Osteoblast (primary cell): ENCODE data around the gene WNK2. TPM values are rescaled to one million over a fixed set of nuclear protein-coding genes. Genes with fewer than 3 reads are reported as not detected.

Experiments used
- DNase-seq: peaks from one replicate; pipeline ENCODE4 v3.0.0; 2011; ENCODE audit warnings: low spot score, mixed read lengths; ENCODE audit not compliant: insufficient read length; ENCODE audit errors: missing footprints
- H2AFZ ChIP-seq: 2 replicates; pipeline ENCODE4 v1.6.0; 2011; ENCODE audit warnings: mild to moderate bottlenecking, low read length
- H3K27ac ChIP-seq: 2 replicates; pipeline ENCODE4 v1.5.1; 2011; ENCODE audit warnings: mild to moderate bottlenecking, low read depth, low read length, moderate library complexity
- H3K27me3 ChIP-seq: 2 replicates; pipeline ENCODE4 v1.6.0; 2012; ENCODE audit warnings: mild to moderate bottlenecking, control low read depth, inconsistent platforms, low read length, moderate library complexity; ENCODE audit not compliant: insufficient read depth
- H3K36me3 ChIP-seq: 2 replicates; pipeline ENCODE4 v1.5.1; 2011; ENCODE audit warnings: mild to moderate bottlenecking, low read length, control low read depth, moderate library complexity; ENCODE audit not compliant: insufficient read depth
- H3K4me1 ChIP-seq: 2 replicates; pipeline ENCODE4 v1.5.1; 2011; ENCODE audit warnings: mild to moderate bottlenecking, low read length, control low read depth, moderate library complexity; ENCODE audit not compliant: insufficient read depth
- H3K4me2 ChIP-seq: 2 replicates; pipeline ENCODE4 v1.6.0; 2011; ENCODE audit warnings: mild to moderate bottlenecking, low read length; ENCODE audit not compliant: insufficient read depth
- H3K4me3 ChIP-seq: fragments of 200-600 bp; sonication (generic); 3 replicates; pipeline ENCODE4 v1.5.1; 2012; ENCODE audit warnings: mild to moderate bottlenecking, low read length, inconsistent platforms; ENCODE audit not compliant: insufficient read depth
- H3K79me2 ChIP-seq: 2 replicates; pipeline ENCODE4 v1.6.0; 2012; ENCODE audit warnings: mild to moderate bottlenecking, low read length, control low read depth, inconsistent platforms; ENCODE audit not compliant: insufficient read depth
- H3K9me3 ChIP-seq: 2 replicates; pipeline ENCODE4 v1.5.1; 2011; ENCODE audit warnings: low read depth, low read length, control low read depth
- H4K20me1 ChIP-seq: 2 replicates; pipeline ENCODE4 v1.6.0; 2012; ENCODE audit warnings: mild to moderate bottlenecking, low read length, control low read depth; ENCODE audit not compliant: insufficient read depth
- total RNA-seq: library from RNA; depleted of rRNA; stranded (reverse); fragments of >200 nt; gene quantifications from 2 replicates; pipeline ENCODE4 v1.2.3, GENCODE V29; 2012
- TF ChIP-seq, protein P1 (sequence below): IDR thresholded peaks from 2 replicates; pipeline ENCODE4 v1.5.1; 2011; ENCODE audit warnings: mild to moderate bottlenecking, low read depth, low read length, moderate library complexity; ENCODE audit errors: extremely low read depth

Gene WNK2
- total RNA-seq, 1 donor: not detected

DNA sequence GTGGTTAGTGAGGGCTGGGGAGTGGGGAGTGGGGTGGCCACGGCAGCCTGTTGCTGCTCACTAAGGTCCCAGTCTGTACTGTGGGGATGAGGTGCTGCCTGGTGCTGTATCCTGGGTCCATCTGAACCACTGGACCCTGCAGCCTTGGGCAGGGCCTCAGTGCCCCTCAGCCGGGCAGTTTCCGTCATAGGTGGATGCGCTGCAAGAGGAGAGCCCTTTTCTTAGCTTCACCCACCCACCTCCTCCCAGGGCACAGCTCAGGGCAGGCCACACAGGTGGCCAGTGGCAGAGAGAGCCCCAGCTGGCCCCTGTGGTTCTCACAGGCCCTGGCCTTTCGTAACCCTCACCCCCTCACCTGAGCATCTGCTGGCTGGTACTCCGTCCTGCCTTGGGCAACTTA is 46.2 kb downstream of the WNK2 start:
- no peaks in the 10 kb centered on the region for H3K36me3 ChIP-seq
- H2AFZ ChIP-seq: no peak overlapping the region
- no peak overlapping the region for H3K4me2 ChIP-seq
- H3K27ac ChIP-seq: no peak overlapping the region
- H3K27me3 ChIP-seq: no peaks in the 10 kb centered on the region
- TF ChIP-seq, protein P1, sequence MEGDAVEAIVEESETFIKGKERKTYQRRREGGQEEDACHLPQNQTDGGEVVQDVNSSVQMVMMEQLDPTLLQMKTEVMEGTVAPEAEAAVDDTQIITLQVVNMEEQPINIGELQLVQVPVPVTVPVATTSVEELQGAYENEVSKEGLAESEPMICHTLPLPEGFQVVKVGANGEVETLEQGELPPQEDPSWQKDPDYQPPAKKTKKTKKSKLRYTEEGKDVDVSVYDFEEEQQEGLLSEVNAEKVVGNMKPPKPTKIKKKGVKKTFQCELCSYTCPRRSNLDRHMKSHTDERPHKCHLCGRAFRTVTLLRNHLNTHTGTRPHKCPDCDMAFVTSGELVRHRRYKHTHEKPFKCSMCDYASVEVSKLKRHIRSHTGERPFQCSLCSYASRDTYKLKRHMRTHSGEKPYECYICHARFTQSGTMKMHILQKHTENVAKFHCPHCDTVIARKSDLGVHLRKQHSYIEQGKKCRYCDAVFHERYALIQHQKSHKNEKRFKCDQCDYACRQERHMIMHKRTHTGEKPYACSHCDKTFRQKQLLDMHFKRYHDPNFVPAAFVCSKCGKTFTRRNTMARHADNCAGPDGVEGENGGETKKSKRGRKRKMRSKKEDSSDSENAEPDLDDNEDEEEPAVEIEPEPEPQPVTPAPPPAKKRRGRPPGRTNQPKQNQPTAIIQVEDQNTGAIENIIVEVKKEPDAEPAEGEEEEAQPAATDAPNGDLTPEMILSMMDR: no peak
- H3K79me2 ChIP-seq: no peaks in the 10 kb centered on the region
- no peaks in the 10 kb centered on the region for H3K9me3 ChIP-seq
- no peaks in the 10 kb centered on the region for H4K20me1 ChIP-seq
- H3K4me3 ChIP-seq: no peak overlapping the region
- no peaks in the 10 kb centered on the region for H3K4me1 ChIP-seq
- DNase-seq: peak; percentile 42

DNA sequence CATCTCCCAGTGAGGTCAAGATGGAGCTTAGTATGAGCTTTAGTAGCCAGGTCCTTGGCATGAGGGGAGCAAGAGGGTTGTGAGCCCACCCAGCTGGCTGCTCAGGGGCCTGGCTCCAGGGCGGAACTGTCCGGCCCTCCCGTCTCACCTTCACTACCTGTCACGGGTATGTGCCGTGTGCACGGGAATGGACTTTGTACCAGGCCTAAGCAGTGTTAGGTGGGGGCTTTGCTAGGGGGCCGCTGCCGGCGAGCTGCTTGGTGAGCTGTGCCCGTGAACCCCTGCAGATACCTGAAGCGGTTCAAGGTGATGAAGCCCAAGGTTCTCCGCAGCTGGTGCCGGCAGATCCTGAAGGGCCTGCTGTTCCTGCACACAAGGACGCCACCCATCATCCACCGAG is 46.7 kb downstream of the WNK2 start:
- no peak overlapping the region for H3K27ac ChIP-seq
- TF ChIP-seq, protein P1: no peak
- no peak overlapping the region for H3K4me2 ChIP-seq
- DNase-seq: peak; percentile 66
- no peaks in the 10 kb centered on the region for H4K20me1 ChIP-seq
- no peaks in the 10 kb centered on the region for H3K27me3 ChIP-seq
- H3K36me3 ChIP-seq: no peaks in the 10 kb centered on the region
- H2AFZ ChIP-seq: no peak overlapping the region
- H3K9me3 ChIP-seq: no peaks in the 10 kb centered on the region
- no peak overlapping the region for H3K4me3 ChIP-seq
- H3K79me2 ChIP-seq: no peaks in the 10 kb centered on the region
- H3K4me1 ChIP-seq: no peaks in the 10 kb centered on the region

DNA sequence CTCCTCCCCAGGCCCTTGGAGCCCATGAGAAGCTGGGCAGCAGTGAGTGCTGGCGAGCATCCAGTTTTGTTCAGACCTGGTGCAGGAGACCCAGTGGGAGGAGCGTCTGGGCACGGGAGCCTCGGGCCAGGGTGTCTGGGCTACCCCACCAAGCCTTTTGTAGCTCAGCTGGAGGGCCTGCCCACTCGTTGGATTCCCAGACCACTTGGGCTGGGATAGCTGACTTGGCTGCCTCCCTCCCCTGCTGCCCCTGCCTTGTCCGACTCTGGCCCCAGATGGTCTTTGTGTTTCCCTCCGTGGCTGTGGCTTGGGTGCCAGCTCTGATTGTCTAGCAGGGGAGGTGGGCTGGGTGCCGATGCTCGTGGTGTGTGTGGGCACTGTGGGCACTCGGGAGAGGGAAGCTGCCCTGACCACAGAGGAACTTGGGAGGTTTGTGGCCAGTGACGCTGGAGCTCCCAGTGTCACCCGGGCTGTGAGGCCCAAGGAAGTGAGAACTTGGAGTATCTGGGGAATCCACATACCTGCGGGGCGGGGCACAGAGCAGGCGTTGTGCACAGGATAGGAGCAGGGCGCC is 47.3 kb downstream of the WNK2 start:
- no peaks in the 10 kb centered on the region for H3K4me1 ChIP-seq
- no peak overlapping the region for H3K4me2 ChIP-seq
- H3K27me3 ChIP-seq: no peaks in the 10 kb centered on the region
- no peaks in the 10 kb centered on the region for H3K36me3 ChIP-seq
- H3K79me2 ChIP-seq: no peaks in the 10 kb centered on the region
- no peak overlapping the region for H3K27ac ChIP-seq
- H4K20me1 ChIP-seq: no peaks in the 10 kb centered on the region
- DNase-seq: peak; percentile 35
- TF ChIP-seq, protein P1: no peak
- no peak overlapping the region for H3K4me3 ChIP-seq
- H2AFZ ChIP-seq: no peak overlapping the region
- H3K9me3 ChIP-seq: no peaks in the 10 kb centered on the region

DNA sequence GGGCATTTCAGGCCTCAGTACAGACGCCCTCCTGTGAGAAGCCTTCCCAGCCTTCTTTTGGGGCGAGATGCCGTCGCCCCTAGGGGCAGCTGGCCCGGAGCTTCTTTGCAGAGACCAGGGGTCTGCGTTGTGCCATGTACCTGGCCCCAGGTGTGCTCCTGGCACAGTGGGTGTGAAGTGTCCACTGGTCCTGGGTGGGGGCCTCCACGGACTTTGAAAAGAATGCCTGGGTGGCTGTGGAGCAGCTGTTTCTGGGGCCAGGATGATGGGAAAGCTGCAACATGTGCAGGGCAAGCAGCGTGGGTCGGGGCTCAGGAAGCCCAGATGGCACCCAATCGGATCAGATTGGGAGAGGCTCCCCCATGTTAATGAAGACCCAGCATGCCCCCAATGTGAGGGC is 47.8 kb downstream of the WNK2 start:
- Histone ChIP-seq H3K9me3 (no peaks in the 10 kb centered on the region), H4K20me1 (no peaks in the 10 kb centered on the region), H2AFZ (no peak overlapping the region), H3K27me3 (no peaks in the 10 kb centered on the region), H3K27ac (no peak overlapping the region), H3K4me3 (no peak overlapping the region), H3K79me2 (no peaks in the 10 kb centered on the region), H3K36me3 (no peaks in the 10 kb centered on the region), H3K4me2 (no peak overlapping the region), H3K4me1 (no peaks in the 10 kb centered on the region)
- TF ChIP-seq, protein P1: no peak
- DNase-seq: peak; percentile 39
